ENCODE measurements around the gene WSCD1.

DNA sequence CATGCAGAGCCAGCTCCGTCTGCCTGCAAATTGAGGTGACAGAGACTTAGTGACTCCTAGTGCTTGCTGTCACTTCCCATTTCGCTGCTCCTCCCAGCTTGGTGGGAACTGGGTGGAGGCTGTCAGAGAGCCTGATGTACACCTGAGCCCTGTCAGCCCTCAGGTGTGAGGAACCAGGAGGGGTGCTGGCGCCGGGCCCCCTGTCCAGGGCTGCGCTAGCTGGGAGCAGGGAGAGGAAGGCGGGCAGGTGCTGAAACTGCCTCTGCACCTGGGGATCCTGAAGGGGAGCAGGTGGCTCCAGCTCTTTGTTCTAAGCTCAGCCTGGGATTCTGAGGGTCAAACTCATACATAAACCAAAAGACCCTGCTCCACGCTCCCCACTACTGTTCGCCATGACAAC, 10.8 kb upstream of the WSCD1 start:
- TF ChIP-seq, protein P1, sequence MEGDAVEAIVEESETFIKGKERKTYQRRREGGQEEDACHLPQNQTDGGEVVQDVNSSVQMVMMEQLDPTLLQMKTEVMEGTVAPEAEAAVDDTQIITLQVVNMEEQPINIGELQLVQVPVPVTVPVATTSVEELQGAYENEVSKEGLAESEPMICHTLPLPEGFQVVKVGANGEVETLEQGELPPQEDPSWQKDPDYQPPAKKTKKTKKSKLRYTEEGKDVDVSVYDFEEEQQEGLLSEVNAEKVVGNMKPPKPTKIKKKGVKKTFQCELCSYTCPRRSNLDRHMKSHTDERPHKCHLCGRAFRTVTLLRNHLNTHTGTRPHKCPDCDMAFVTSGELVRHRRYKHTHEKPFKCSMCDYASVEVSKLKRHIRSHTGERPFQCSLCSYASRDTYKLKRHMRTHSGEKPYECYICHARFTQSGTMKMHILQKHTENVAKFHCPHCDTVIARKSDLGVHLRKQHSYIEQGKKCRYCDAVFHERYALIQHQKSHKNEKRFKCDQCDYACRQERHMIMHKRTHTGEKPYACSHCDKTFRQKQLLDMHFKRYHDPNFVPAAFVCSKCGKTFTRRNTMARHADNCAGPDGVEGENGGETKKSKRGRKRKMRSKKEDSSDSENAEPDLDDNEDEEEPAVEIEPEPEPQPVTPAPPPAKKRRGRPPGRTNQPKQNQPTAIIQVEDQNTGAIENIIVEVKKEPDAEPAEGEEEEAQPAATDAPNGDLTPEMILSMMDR (IDR thresholded peaks at IDR 0.05): no peak
- TF ChIP-seq POLR2A (IDR thresholded peaks at IDR 0.05): no peak
